HepG2 (cell line): ENCODE data around the gene MLLT1. TPM values are rescaled to one million over a fixed set of nuclear protein-coding genes. Genes with fewer than 3 reads are reported as not detected.

Experiments
- ARID2 ChIP-seq: sonication (generic); formaldehyde crosslinking; IDR thresholded peaks from 2 replicates; pipeline ENCODE4 v1.8.1; 2022; ENCODE audit warnings: mild to moderate bottlenecking, missing genetic modification reagents, borderline replicate concordance
- ATAD3A ChIP-seq: sonication (generic); formaldehyde crosslinking; IDR thresholded peaks from 2 replicates; pipeline ENCODE4 v1.4.0; 2020; ENCODE audit warnings: missing genetic modification reagents
- CCAR2 ChIP-seq: fragments of 200-400 bp; formaldehyde crosslinking; optimal IDR thresholded peaks from 2 replicates; pipeline ENCODE3; 2018; ENCODE audit warnings: low read depth, mild to moderate bottlenecking, low read length, moderate library complexity
- DZIP1 ChIP-seq: sonication (generic); formaldehyde crosslinking; IDR thresholded peaks from 2 replicates; pipeline ENCODE4 v1.5.0; 2020; ENCODE audit warnings: mild to moderate bottlenecking, missing genetic modification reagents
- GPN1 ChIP-seq: sonication (generic); formaldehyde crosslinking; IDR thresholded peaks from 2 replicates; pipeline ENCODE4 v1.5.1; 2020; ENCODE audit warnings: missing genetic modification reagents, borderline replicate concordance
- HOXA7 ChIP-seq: sonication (generic); formaldehyde crosslinking; IDR thresholded peaks from 2 replicates; pipeline ENCODE4 v1.8.1; 2022; ENCODE audit warnings: mild to moderate bottlenecking, missing genetic modification reagents, moderate library complexity
- KAT2B ChIP-seq: fragments of 150-350 bp; IDR thresholded peaks from 2 replicates; pipeline ENCODE4 v1.6.1; 2014; ENCODE audit warnings: low read depth, low read length, borderline replicate concordance
- NFYB ChIP-seq: sonication (generic); formaldehyde crosslinking; IDR thresholded peaks from 2 replicates; pipeline ENCODE4 v1.4.0; 2020; ENCODE audit warnings: missing genetic modification reagents
- NONO ChIP-seq, 2 experiments: fragments of 450-650 bp in 1 of 2; sonication (generic) in 1 of 2; formaldehyde crosslinking in 1 of 2; IDR thresholded peaks in 1 of 2; conservative IDR thresholded peaks in 1 of 2; 2 replicates each; pipeline versions ENCODE4 v1.6.1 to v1.8.0; 2017 to 2022; ENCODE audit warnings: mild to moderate bottlenecking in 1 of 2, missing genetic modification reagents in 1 of 2, moderate library complexity in 1 of 2
- NR2C2 ChIP-seq: sonication (generic); formaldehyde crosslinking; IDR thresholded peaks from 2 replicates; pipeline ENCODE4 v1.4.0; 2020; ENCODE audit warnings: missing genetic modification reagents, mild to moderate bottlenecking, moderate library complexity, borderline replicate concordance
- PRPF4 ChIP-seq: fragments of 200-400 bp; formaldehyde crosslinking; IDR thresholded peaks from 2 replicates; pipeline ENCODE4 v1.6.1; 2016; ENCODE audit warnings: low read length, low read depth; ENCODE audit not compliant: poor library complexity, severe bottlenecking
- REL ChIP-seq: sonication (generic); formaldehyde crosslinking; conservative IDR thresholded peaks from 2 replicates; pipeline ENCODE4 v1.8.0; 2022; ENCODE audit warnings: mild to moderate bottlenecking, missing genetic modification reagents, moderate library complexity
- SMARCC2 ChIP-seq: fragments of 450-650 bp; IDR thresholded peaks from 2 replicates; pipeline ENCODE4 v1.6.1; 2017; ENCODE audit warnings: antibody characterized with exemption, mild to moderate bottlenecking
- SRSF9 ChIP-seq: fragments of 200-400 bp; formaldehyde crosslinking; IDR thresholded peaks from 2 replicates; pipeline ENCODE4 v1.6.1; 2018; ENCODE audit warnings: borderline replicate concordance, mild to moderate bottlenecking, low read depth, low read length; ENCODE audit not compliant: insufficient read depth, poor library complexity, severe bottlenecking
- SUZ12 ChIP-seq: fragments of 150-350 bp; IDR thresholded peaks from 2 replicates; pipeline ENCODE4 v1.6.1; 2014; ENCODE audit warnings: low read depth, low read length
- ZFP82 ChIP-seq: sonication (generic); formaldehyde crosslinking; IDR thresholded peaks from 2 replicates; pipeline ENCODE4 v1.5.1; 2020; ENCODE audit warnings: mild to moderate bottlenecking, missing genetic modification reagents, borderline replicate concordance
- ZNF281 ChIP-seq: sonication (generic); formaldehyde crosslinking; IDR thresholded peaks from 2 replicates; pipeline ENCODE4 v1.4.0; 2020; ENCODE audit warnings: missing genetic modification reagents, borderline replicate concordance
- ZNF326 ChIP-seq: sonication (generic); formaldehyde crosslinking; IDR thresholded peaks from 2 replicates; pipeline ENCODE4 v1.4.0; 2020; ENCODE audit warnings: missing genetic modification reagents, borderline replicate concordance
- ZNF367 ChIP-seq: sonication (generic); formaldehyde crosslinking; IDR thresholded peaks from 2 replicates; pipeline ENCODE4 v1.4.0; 2020; ENCODE audit warnings: missing genetic modification reagents, borderline replicate concordance
- ZNF709 ChIP-seq: sonication (generic); formaldehyde crosslinking; IDR thresholded peaks from 2 replicates; pipeline ENCODE4 v1.5.0; 2020; ENCODE audit warnings: mild to moderate bottlenecking, missing genetic modification reagents
- ZNF740 ChIP-seq: sonication (generic); formaldehyde crosslinking; IDR thresholded peaks from 2 replicates; pipeline ENCODE4 v1.4.0; 2020; ENCODE audit warnings: missing genetic modification reagents
- polyA plus RNA-seq, 8 experiments: library from polyadenylated mRNA; depleted of rRNA in 3 of 8; stranded (reverse) in 7 of 8; unstranded in 1 of 8; fragments of >200 nt; fragmentation: Illumina TruSeq in 4 of 8; extraction: Trizol in 4 of 8; gene quantifications; 2 replicates each; pipeline versions ENCODE4 v1.2.1 to v1.2.3, GENCODE V29; 2011 to 2016; ENCODE audit warnings: low read depth in 4 of 8, missing spikeins in 1 of 8, mixed read lengths in 1 of 8; ENCODE audit not compliant: insufficient read depth in 1 of 8
- total RNA-seq, 5 experiments: library from RNA; depleted of rRNA; stranded (reverse); fragments of >200 nt; fragmentation: Illumina TruSeq; extraction: Trizol; gene quantifications; 2 replicates each; pipeline ENCODE4 v1.2.3, GENCODE V29; 2016; ENCODE audit warnings: low read depth in 1 of 5

Gene MLLT1
- total and polyA plus RNA-seq, 2 of the 13 experiments (the other 11 are each of a cell fraction or from before 2014, with no cell fraction given) = 11.7 to 12.2 TPM

- peak; percentile 98 for TF ChIP-seq NR2C2 (CRISPR knock-in tag)
- TF ChIP-seq ZNF281 = no peak
- no peak for TF ChIP-seq ZNF367
- no peak for TF ChIP-seq ZNF326 (CRISPR knock-in tag)
- no peak for TF ChIP-seq SRSF9
- no peak for TF ChIP-seq ZFP82 (CRISPR knock-in tag)
- no peak for TF ChIP-seq SMARCC2
- no peak for TF ChIP-seq CCAR2
- TF ChIP-seq NFYB = peak; percentile 45
- no peak for TF ChIP-seq ARID2
- no peak for TF ChIP-seq ZNF709 (CRISPR knock-in tag)
- no peak for TF ChIP-seq ATAD3A (CRISPR knock-in tag)
- TF ChIP-seq PRPF4 = no peak
- TF ChIP-seq SUZ12 = no peak
- no peak for TF ChIP-seq KAT2B
- TF ChIP-seq REL = no peak
- no peak for TF ChIP-seq HOXA7
- TF ChIP-seq DZIP1 = no peak
- no peak for TF ChIP-seq ZNF740
- no peak for TF ChIP-seq GPN1
- no peak for TF ChIP-seq NONO (IDR thresholded peaks at IDR 0.05)
- no peak for TF ChIP-seq NONO (CRISPR knock-in tag; conservative IDR thresholded peaks at IDR 0.05)
These were observed 33.7 kb upstream of the MLLT1 start (continued) for GRCh38 chr19:6313398-6313969.
